CD4-positive, alpha-beta T cell treated with Interleukin-21 for 1 hour (primary cell): ENCODE data around the gene HTR6.

Experiments
- DNase-seq: peaks from one replicate; pipeline ENCODE4 v3.0.0-alpha.2; 2020

Gene HTR6

GRCh38 chr1:19657511-19657910, 7.2 kb upstream of the HTR6 start:
- no peak for DNase-seq

- DNase-seq: no peak
Measured at GRCh38 chr1:19658186-19658585, 6.5 kb upstream of the HTR6 start.

- DNase-seq: peak; percentile 70
Measured at GRCh38 chr1:19661721-19662228, 2.9 kb upstream of the HTR6 start.

GRCh38 chr1:19662313-19662712, 2.4 kb upstream of the HTR6 start:
- DNase-seq: no peak

GRCh38 chr1:19665186-19665495, 466 bp downstream of the HTR6 start:
- DNase-seq: no peak

- DNase-seq: no peak
Measured at GRCh38 chr1:19665496-19666465, 1.1 kb downstream of the HTR6 start.

GRCh38 chr1:19668888-19669287, 4.2 kb downstream of the HTR6 start:
- DNase-seq: no peak

GRCh38 chr1:19670787-19671186, 6.1 kb downstream of the HTR6 start:
- DNase-seq: no peak

- DNase-seq: no peak
Measured at GRCh38 chr1:19672237-19672636, 7.6 kb downstream of the HTR6 start.

- DNase-seq: no peak
Measured at GRCh38 chr1:19675797-19676196, 11.1 kb downstream of the HTR6 start.

GRCh38 chr1:19676438-19676922, 11.8 kb downstream of the HTR6 start:
- DNase-seq: no peak

GRCh38 chr1:19678493-19678892, 13.8 kb downstream of the HTR6 start:
- no peak for DNase-seq

- no peak for DNase-seq
Measured at GRCh38 chr1:19678931-19679453, 14.3 kb downstream of the HTR6 start.

GRCh38 chr1:19679691-19680090, 15.0 kb downstream of the HTR6 start:
- DNase-seq: no peak

GRCh38 chr1:19680644-19681043, 16.0 kb downstream of the HTR6 start:
- no peak for DNase-seq

GRCh38 chr1:19682257-19682656, 17.6 kb downstream of the HTR6 start:
- no peak for DNase-seq

GRCh38 chr1:19682901-19683300, 18.2 kb downstream of the HTR6 start:
- no peak for DNase-seq

GRCh38 chr1:19683351-19683750, 18.7 kb downstream of the HTR6 start:
- DNase-seq: no peak

- no peak for DNase-seq
Measured at GRCh38 chr1:19684677-19685076, 20.0 kb downstream of the HTR6 start.

GRCh38 chr1:19685994-19686393, 21.3 kb downstream of the HTR6 start:
- no peak for DNase-seq

GRCh38 chr1:19687414-19687813, 22.7 kb downstream of the HTR6 start:
- no peak for DNase-seq

GRCh38 chr1:19688041-19688842, 23.6 kb downstream of the HTR6 start:
- DNase-seq: peak; percentile 67

GRCh38 chr1:19689085-19689757, 24.5 kb downstream of the HTR6 start:
- no peak for DNase-seq
